ENCODE data around the gene AMN1.

- TF ChIP-seq, protein P1, sequence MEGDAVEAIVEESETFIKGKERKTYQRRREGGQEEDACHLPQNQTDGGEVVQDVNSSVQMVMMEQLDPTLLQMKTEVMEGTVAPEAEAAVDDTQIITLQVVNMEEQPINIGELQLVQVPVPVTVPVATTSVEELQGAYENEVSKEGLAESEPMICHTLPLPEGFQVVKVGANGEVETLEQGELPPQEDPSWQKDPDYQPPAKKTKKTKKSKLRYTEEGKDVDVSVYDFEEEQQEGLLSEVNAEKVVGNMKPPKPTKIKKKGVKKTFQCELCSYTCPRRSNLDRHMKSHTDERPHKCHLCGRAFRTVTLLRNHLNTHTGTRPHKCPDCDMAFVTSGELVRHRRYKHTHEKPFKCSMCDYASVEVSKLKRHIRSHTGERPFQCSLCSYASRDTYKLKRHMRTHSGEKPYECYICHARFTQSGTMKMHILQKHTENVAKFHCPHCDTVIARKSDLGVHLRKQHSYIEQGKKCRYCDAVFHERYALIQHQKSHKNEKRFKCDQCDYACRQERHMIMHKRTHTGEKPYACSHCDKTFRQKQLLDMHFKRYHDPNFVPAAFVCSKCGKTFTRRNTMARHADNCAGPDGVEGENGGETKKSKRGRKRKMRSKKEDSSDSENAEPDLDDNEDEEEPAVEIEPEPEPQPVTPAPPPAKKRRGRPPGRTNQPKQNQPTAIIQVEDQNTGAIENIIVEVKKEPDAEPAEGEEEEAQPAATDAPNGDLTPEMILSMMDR (IDR thresholded peaks at IDR 0.05), result no peak
- no peak for TF ChIP-seq ZFX (IDR thresholded peaks at IDR 0.05; ENCODE audit: borderline replicate concordance)
Observed at GRCh38 chr12:31749024-31749704, 20.3 kb upstream of the AMN1 start.
